ENCODE results near the gene PM20D1. TPM values are rescaled to one million over a fixed set of nuclear protein-coding genes. Genes with fewer than 3 reads are reported as not detected.
"Not testable (repeated sequence)": the region's sequence is repeated elsewhere in the genome, so short reads cannot be mapped to it uniquely, and the experiment has no call there.

PM20D1 gene
- total RNA-seq, 2 experiments from 2014 or later = 0.34 to 0.58 TPM

- H3K4me1 Mint-ChIP-seq; intact Hi-C loops (cut with DNase I, micrococcal nuclease); POLR2A ChIA-PET; H3K4me3 Mint-ChIP-seq; DNase-seq; H3K27ac Mint-ChIP-seq; CTCF ChIA-PET; H3K36me3 Mint-ChIP-seq (ENCODE audit: low read depth); ATAC-seq; H3K27me3 Mint-ChIP-seq; H3K9me3 Mint-ChIP-seq (ENCODE audit: low read depth): not testable (repeated sequence)
Observed at GRCh38 chr1:205873148-205873547, 23.2 kb upstream of the PM20D1 start.

GRCh38 chr1:205870236-205870635, 20.3 kb upstream of the PM20D1 start:
- Mint-ChIP-seq H3K9me3 (ENCODE audit: low read depth) (no peaks in the 10 kb centered on the region), H3K27me3 (no peaks in the 10 kb centered on the region), H3K27ac (no peak overlapping the region), H3K4me3 (no peak overlapping the region), H3K36me3 (ENCODE audit: low read depth) (no peaks in the 10 kb centered on the region), H3K4me1 (no peaks in the 10 kb centered on the region)
- POLR2A ChIA-PET = no interaction called here
- CTCF ChIA-PET = interaction anchor here (0.6 kb wide), 1 partner anchor 160 kb away, joined by 4 read pairs; no protein-coding TSS in a partner anchor
- intact Hi-C loops (cut with DNase I, micrococcal nuclease) = no loop called here
- ATAC-seq (no peak), DNase-seq (no peak)

- Mint-ChIP-seq H3K9me3 (ENCODE audit: low read depth) (peaks cover 2% of the 10 kb centered on the region), H3K4me3 (no peak overlapping the region), H3K4me1 (peaks cover 3% of the 10 kb centered on the region), H3K27ac (no peak overlapping the region), H3K36me3 (ENCODE audit: low read depth) (no peaks in the 10 kb centered on the region), H3K27me3 (peaks cover 4% of the 10 kb centered on the region)
- POLR2A ChIA-PET = no interaction called here
- intact Hi-C loops (cut with DNase I, micrococcal nuclease) = no loop called here
- ATAC-seq (no peak), DNase-seq (no peak)
- CTCF ChIA-PET = no interaction called here
Observed at GRCh38 chr1:205861540-205861939, 11.6 kb upstream of the PM20D1 start.

- Mint-ChIP-seq H3K4me1 (peaks cover 3% of the 10 kb centered on the region), H3K36me3 (ENCODE audit: low read depth) (peaks cover 2% of the 10 kb centered on the region), H3K9me3 (ENCODE audit: low read depth) (peaks cover 12% of the 10 kb centered on the region), H3K4me3 (no peak overlapping the region), H3K27me3 (peaks cover 3% of the 10 kb centered on the region), H3K27ac (peak overlapping the region; percentile 2)
- intact Hi-C loops (cut with DNase I, micrococcal nuclease) = no loop called here
- ChIA-PET POLR2A (interaction anchor here (0.6 kb wide), 1 partner anchor 15 kb away, joined by 4 read pairs; no protein-coding TSS in a partner anchor), CTCF (interaction anchor here (0.6 kb wide), 1 partner anchor 40 kb away, joined by 3 read pairs; no protein-coding TSS in a partner anchor)
- no peak for ATAC-seq
- DNase-seq = no peak
Observed at GRCh38 chr1:205858141-205858961, 8.4 kb upstream of the PM20D1 start.

- intact Hi-C loops (cut with DNase I, micrococcal nuclease); H3K4me3 Mint-ChIP-seq; POLR2A ChIA-PET; H3K27me3 Mint-ChIP-seq; H3K4me1 Mint-ChIP-seq; H3K36me3 Mint-ChIP-seq (ENCODE audit: low read depth); DNase-seq; ATAC-seq; H3K27ac Mint-ChIP-seq: not testable (repeated sequence)
- H3K9me3 Mint-ChIP-seq (ENCODE audit: low read depth) = peaks cover 12% of the 10 kb centered on the region
- CTCF ChIA-PET = interaction anchor here (0.6 kb wide), 1 partner anchor 11 kb away, joined by 4 read pairs; no protein-coding TSS in a partner anchor
Observed at GRCh38 chr1:205857501-205857900, 7.6 kb upstream of the PM20D1 start.

- Mint-ChIP-seq H3K9me3 (ENCODE audit: low read depth) (peaks cover 12% of the 10 kb centered on the region), H3K27ac (no peak overlapping the region), H3K27me3 (peaks cover 3% of the 10 kb centered on the region), H3K4me1 (peaks cover 3% of the 10 kb centered on the region), H3K36me3 (ENCODE audit: low read depth) (peaks cover 2% of the 10 kb centered on the region), H3K4me3 (no peak overlapping the region)
- ATAC-seq (no peak), DNase-seq (no peak)
- ChIA-PET POLR2A (no interaction called here), CTCF (interaction anchor here (1.1 kb wide), 1 partner anchor 14 kb away, joined by 3 read pairs; no protein-coding TSS in a partner anchor)
- intact Hi-C loops (cut with DNase I, micrococcal nuclease) = no loop called here
Observed at GRCh38 chr1:205856433-205856832, 6.5 kb upstream of the PM20D1 start.

- Mint-ChIP-seq H3K27me3 (no peaks in the 10 kb centered on the region), H3K9me3 (ENCODE audit: low read depth) (peaks cover 12% of the 10 kb centered on the region), H3K4me1 (peaks cover 25% of the 10 kb centered on the region), H3K36me3 (ENCODE audit: low read depth) (peaks cover 2% of the 10 kb centered on the region), H3K4me3 (no peak overlapping the region), H3K27ac (no peak overlapping the region)
- no peak for ATAC-seq
- POLR2A ChIA-PET = interaction anchor here (0.8 kb wide), 1 partner anchor 151 kb away, joined by 3 read pairs; no protein-coding TSS in a partner anchor
- CTCF ChIA-PET = interaction anchor here (0.6 to 1.2 kb wide), 3 partner anchors 10 to 78 kb away, joined by 3 to 4 read pairs (median 3); partner anchors contain the start of gene RAB29
- intact Hi-C loops (cut with DNase I, micrococcal nuclease) = no loop called here
- DNase-seq = no peak
Observed at GRCh38 chr1:205852969-205853368, 3.0 kb upstream of the PM20D1 start.

GRCh38 chr1:205851993-205852392, 2.1 kb upstream of the PM20D1 start:
- ChIA-PET CTCF (no interaction called here), POLR2A (interaction anchor here (0.8 kb wide), 1 partner anchor 152 kb away, joined by 3 read pairs; no protein-coding TSS in a partner anchor)
- Mint-ChIP-seq H3K4me1 (peaks cover 28% of the 10 kb centered on the region), H3K4me3 (no peak overlapping the region), H3K36me3 (ENCODE audit: low read depth) (peaks cover 2% of the 10 kb centered on the region), H3K27me3 (no peaks in the 10 kb centered on the region), H3K27ac (no peak overlapping the region), H3K9me3 (ENCODE audit: low read depth) (peaks cover 12% of the 10 kb centered on the region)
- intact Hi-C loops (cut with DNase I, micrococcal nuclease) = no loop called here
- no peak for DNase-seq
- ATAC-seq = no peak

- Mint-ChIP-seq H3K27me3 (no peaks in the 10 kb centered on the region), H3K36me3 (ENCODE audit: low read depth) (no peaks in the 10 kb centered on the region), H3K27ac (no peak overlapping the region), H3K4me1 (peaks cover 6% of the 10 kb centered on the region), H3K4me3 (no peak overlapping the region), H3K9me3 (ENCODE audit: low read depth) (no peaks in the 10 kb centered on the region)
- ChIA-PET CTCF (interaction anchor here (0.9 to 1.5 kb wide), 4 partner anchors 10 to 134 kb away, joined by 3 to 4 read pairs (median 3); no protein-coding TSS in a partner anchor), POLR2A (interaction anchor here (0.6 kb wide), 1 partner anchor 16 kb away, joined by 4 read pairs; no protein-coding TSS in a partner anchor)
- ATAC-seq (no peak), DNase-seq (no peak)
- intact Hi-C loops (cut with DNase I, micrococcal nuclease) = no loop called here
Observed at GRCh38 chr1:205843036-205843859, 6.7 kb downstream of the PM20D1 start.

GRCh38 chr1:205842229-205842628, 7.7 kb downstream of the PM20D1 start:
- ATAC-seq (no peak), DNase-seq (no peak)
- CTCF ChIA-PET = interaction anchor here (1.1 to 1.3 kb wide), 2 partner anchors 11 to 14 kb away, joined by 3 read pairs; no protein-coding TSS in a partner anchor
- intact Hi-C loops (cut with DNase I, micrococcal nuclease) = no loop called here
- Mint-ChIP-seq H3K4me1 (no peaks in the 10 kb centered on the region), H3K4me3 (no peak overlapping the region), H3K27me3 (no peaks in the 10 kb centered on the region), H3K27ac (no peak overlapping the region), H3K9me3 (ENCODE audit: low read depth) (no peaks in the 10 kb centered on the region), H3K36me3 (ENCODE audit: low read depth) (no peaks in the 10 kb centered on the region)
- POLR2A ChIA-PET = no interaction called here

GRCh38 chr1:205840146-205840923, 9.6 kb downstream of the PM20D1 start:
- H3K36me3 Mint-ChIP-seq (ENCODE audit: low read depth) = no peaks in the 10 kb centered on the region
- no peak overlapping the region for H3K4me3 Mint-ChIP-seq
- no peak overlapping the region for H3K27ac Mint-ChIP-seq
- ATAC-seq (no peak), DNase-seq (no peak)
- no peaks in the 10 kb centered on the region for H3K4me1 Mint-ChIP-seq
- intact Hi-C loops (cut with DNase I, micrococcal nuclease) = no loop called here
- no peaks in the 10 kb centered on the region for H3K9me3 Mint-ChIP-seq (ENCODE audit: low read depth)
- ChIA-PET CTCF (no interaction called here), POLR2A (no interaction called here)
- H3K27me3 Mint-ChIP-seq = no peaks in the 10 kb centered on the region
